ENCODE data around the gene LIFR.

LIFR gene

DNA sequence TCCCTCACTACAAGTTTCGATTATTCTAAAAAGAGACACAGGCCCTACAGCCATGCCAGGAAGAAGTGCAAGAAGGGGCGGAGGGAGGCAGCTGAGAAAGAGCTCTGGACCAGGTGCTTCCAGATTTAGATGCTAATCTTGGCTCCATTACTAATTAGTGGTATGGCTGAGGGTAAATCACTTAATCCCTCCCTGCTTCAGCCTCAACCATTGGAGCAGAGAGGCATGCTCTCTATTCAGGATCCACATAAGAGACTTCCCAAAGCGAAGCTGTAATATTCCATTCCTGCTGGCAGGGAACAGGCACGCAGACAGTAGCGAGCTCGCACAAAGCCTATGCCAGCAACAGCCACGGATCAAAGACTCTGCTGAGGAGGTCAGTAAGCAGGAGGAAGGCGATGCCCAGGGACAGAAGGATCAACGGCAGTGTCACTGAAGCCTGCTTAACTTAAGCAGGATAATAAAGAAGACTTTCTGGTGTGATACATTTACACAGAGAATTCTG lies 24.2 kb downstream of the LIFR start:
- DNase-seq (ENCODE audit: low read depth): no peak
- TF ChIP-seq, protein P1, sequence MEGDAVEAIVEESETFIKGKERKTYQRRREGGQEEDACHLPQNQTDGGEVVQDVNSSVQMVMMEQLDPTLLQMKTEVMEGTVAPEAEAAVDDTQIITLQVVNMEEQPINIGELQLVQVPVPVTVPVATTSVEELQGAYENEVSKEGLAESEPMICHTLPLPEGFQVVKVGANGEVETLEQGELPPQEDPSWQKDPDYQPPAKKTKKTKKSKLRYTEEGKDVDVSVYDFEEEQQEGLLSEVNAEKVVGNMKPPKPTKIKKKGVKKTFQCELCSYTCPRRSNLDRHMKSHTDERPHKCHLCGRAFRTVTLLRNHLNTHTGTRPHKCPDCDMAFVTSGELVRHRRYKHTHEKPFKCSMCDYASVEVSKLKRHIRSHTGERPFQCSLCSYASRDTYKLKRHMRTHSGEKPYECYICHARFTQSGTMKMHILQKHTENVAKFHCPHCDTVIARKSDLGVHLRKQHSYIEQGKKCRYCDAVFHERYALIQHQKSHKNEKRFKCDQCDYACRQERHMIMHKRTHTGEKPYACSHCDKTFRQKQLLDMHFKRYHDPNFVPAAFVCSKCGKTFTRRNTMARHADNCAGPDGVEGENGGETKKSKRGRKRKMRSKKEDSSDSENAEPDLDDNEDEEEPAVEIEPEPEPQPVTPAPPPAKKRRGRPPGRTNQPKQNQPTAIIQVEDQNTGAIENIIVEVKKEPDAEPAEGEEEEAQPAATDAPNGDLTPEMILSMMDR (conservative IDR thresholded peaks at IDR 0.05; ENCODE audit: low read length): no peak
- H3K4me3 ChIP-seq (ENCODE audit: low read length): no peak overlapping the region

DNA sequence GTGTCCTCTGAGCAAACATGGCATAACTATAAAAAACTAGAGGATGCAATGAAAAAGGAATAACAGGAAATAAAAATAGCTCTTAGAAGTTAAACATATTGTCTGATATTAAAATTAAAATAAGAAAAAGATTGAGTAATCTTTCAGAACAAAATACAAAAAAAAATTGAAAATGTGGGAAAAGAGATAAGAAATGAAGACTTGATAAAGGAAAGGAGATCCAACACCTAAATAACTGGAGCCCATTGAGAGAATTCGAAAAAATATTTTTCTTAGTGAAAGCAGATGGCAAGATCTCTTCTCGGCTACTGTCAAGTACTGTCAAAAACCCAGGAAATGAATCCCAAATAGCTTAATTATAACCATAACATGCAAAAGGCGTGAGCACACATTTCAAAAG lies 24.9 kb downstream of the LIFR start:
- DNase-seq (ENCODE audit: low read depth): no peak
- TF ChIP-seq, protein P1 (conservative IDR thresholded peaks at IDR 0.05; ENCODE audit: low read length): no peak
- no peak overlapping the region for H3K4me3 ChIP-seq (ENCODE audit: low read length)

DNA sequence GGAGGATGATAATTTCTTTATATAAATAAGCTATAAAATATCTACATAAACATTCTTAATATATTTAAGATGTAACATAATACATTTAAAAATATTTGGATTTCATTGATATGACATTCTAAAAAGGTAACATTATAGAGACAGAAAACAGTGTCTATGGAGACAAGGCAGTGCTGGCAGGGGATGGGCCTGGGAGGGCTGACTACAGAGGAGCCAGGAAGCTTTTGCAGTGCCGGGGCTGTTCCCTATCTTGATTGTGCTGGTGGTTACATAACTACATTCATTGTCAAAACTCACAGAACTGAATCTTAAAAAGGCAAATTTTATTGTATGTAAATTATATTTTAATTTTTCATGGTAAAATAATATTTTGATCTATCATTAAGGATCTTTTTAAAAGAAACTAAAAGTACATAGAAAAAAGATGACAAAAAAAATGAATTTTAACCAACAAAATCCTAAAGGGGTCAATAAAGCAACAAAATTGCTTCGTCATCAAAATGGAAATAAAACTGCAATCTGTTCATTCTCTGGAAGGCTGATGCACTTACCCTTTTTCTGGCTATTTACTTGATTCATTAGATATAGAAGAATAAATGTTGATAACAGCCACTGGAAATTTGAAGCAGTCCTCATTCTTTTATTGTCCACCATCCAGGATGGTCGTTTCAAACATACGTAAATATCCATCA lies 26.3 kb downstream of the LIFR start:
- DNase-seq (ENCODE audit: low read depth): no peak
- TF ChIP-seq, protein P1 (conservative IDR thresholded peaks at IDR 0.05; ENCODE audit: low read length): no peak
- H3K4me3 ChIP-seq (ENCODE audit: low read length): no peak overlapping the region

DNA sequence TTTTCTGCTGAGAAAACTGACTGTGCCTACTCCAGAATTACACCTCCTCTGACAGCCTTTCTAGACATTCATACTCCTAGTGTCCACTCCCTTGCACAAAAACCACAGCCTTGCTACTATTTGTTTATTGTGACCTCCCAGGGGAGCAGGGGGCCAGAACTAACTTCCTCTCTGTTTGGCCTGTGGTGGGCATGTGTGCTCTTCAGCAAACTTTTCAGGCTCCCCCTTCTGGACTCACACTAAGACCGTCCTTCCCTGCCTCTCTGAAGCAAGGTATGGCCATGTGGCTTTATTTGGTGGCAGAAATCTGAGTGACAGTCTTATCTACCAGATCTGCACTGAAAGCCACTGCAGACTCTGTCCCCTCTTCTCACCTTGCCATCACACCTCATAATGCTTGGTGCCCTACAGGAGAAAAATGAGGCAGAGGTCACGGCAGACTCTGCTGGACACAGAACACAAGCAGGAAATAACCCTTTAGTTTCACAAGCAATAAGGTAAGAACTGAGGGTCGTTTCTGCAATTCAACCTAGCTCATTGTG lies 28.2 kb downstream of the LIFR start:
- TF ChIP-seq, protein P1 (conservative IDR thresholded peaks at IDR 0.05; ENCODE audit: low read length): no peak

DNA sequence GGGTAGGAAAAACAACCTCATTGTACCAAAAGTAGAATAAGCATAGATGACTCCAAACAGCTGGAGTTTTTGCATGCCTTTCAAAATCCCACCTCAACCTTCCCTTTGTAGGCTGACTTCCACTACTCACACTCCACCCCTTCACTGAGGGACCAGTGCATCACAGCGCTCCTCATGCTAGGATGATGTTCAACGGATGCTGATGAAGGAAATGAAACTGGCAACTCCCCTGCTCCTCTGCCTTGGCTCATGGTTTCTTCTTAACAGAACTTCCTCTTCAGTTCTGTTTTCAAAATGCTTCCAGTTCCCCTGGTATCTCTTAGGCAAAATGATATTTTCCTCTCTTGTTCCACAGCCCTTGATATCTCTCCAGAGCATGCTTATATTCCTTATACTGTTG lies 29.0 kb downstream of the LIFR start:
- no peak overlapping the region for H3K4me3 ChIP-seq (ENCODE audit: low read length)
- DNase-seq (ENCODE audit: low read depth): no peak
- TF ChIP-seq, protein P1 (conservative IDR thresholded peaks at IDR 0.05; ENCODE audit: low read length): no peak

More for the DNA sequence above, 28.2 kb downstream of the LIFR start:
- DNase-seq (ENCODE audit: low read depth): no peak
- H3K4me3 ChIP-seq (ENCODE audit: low read length): no peak overlapping the region

DNA sequence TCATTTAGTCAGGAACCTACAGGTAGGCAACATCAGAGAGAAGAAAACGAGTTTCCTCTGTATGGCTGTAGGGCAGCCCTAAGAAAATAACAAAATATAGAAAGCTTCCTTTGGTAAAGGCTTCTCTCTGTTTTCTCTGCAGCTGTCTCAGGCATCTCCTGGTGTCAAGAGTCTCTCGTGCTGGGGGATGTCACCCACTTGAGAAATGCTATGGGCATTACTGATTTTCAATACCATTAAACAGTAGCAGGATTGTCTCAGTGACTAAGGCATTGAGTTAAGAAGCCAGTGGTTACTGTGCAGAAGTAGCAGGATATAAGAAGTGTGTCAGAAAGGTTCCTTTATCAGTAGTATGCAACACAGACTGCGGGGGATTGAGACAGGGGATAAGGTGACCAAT lies 32.4 kb downstream of the LIFR start:
- no peak for DNase-seq (ENCODE audit: low read depth)
- TF ChIP-seq, protein P1 (conservative IDR thresholded peaks at IDR 0.05; ENCODE audit: low read length): no peak
- H3K4me3 ChIP-seq (ENCODE audit: low read length): no peak overlapping the region

DNA sequence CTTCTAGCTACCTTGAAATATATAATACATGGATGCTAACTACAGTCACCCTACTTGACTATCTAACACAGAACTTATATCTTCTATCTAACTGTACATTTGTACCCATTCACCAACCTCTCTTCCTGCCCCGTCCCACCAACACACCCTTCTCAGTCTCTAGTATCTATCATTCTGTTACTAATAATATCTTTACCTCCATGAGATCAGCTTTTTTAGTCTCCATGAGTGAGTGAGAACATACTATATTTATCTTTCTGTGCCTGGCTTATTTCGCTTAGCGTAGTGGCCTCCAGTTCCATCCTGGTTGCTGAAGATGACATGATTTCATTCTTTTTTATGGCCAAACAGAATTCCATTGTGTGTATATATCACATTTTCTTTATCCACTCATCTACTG lies 37.0 kb downstream of the LIFR start:
- H3K4me3 ChIP-seq (ENCODE audit: low read length): no peak overlapping the region
- TF ChIP-seq, protein P1 (conservative IDR thresholded peaks at IDR 0.05; ENCODE audit: low read length): no peak
- DNase-seq (ENCODE audit: low read depth): no peak

Data from AG10803 (cell line).